Erythroblast (primary cell): ENCODE data around the gene ADCY4.
"Not testable (repeated sequence)": the region's sequence is repeated elsewhere in the genome, so short reads cannot be mapped to it uniquely, and the experiment has no call there.

ENCODE experiments used
- DNase-seq, 2 experiments: peaks; one replicate each; lab custom pipeline; 2025; lab: John Stamatoyannopoulos, UW
- GATA1 ChIP-seq: IDR thresholded peaks from 2 replicates; pipeline ENCODE4 v1.6.1; 2011; ENCODE audit warnings: low read depth, mild to moderate bottlenecking, control low read depth, low read length, moderate library complexity
- POLR2A ChIP-seq: IDR thresholded peaks from 2 replicates; pipeline ENCODE4 v1.6.1; 2011; ENCODE audit warnings: mild to moderate bottlenecking, low read length

Gene ADCY4

GRCh38 chr14:24360281-24360680 is 25.4 kb upstream of the ADCY4 start:
- no peak for TF ChIP-seq POLR2A
- no peak for TF ChIP-seq GATA1
- DNase-seq = no peak

- no peak for DNase-seq
- TF ChIP-seq GATA1 (no peak), POLR2A (no peak)
These were observed 21.3 kb upstream of the ADCY4 start for GRCh38 chr14:24356208-24356607.

- no peak for DNase-seq
- TF ChIP-seq GATA1 (no peak), POLR2A (no peak)
These were observed 20.1 kb upstream of the ADCY4 start for GRCh38 chr14:24355009-24355408.

- not testable (repeated sequence) for DNase-seq
These were observed 19.6 kb upstream of the ADCY4 start for GRCh38 chr14:24354482-24354825.

GRCh38 chr14:24353559-24354481 is 18.9 kb upstream of the ADCY4 start:
- TF ChIP-seq POLR2A (no peak), GATA1 (no peak)
- DNase-seq = no peak

- TF ChIP-seq POLR2A = no peak
- TF ChIP-seq GATA1 = no peak
- peak in 1 of 2 experiments; percentile 48 for DNase-seq
These were observed 16.6 kb upstream of the ADCY4 start for GRCh38 chr14:24351517-24351916.

GRCh38 chr14:24349742-24350141 is 14.9 kb upstream of the ADCY4 start:
- TF ChIP-seq POLR2A = no peak
- no peak for TF ChIP-seq GATA1
- DNase-seq = no peak

- TF ChIP-seq POLR2A = no peak
- TF ChIP-seq GATA1 = no peak
- no peak for DNase-seq
These were observed 13.3 kb upstream of the ADCY4 start for GRCh38 chr14:24348186-24348585.

- TF ChIP-seq GATA1 = no peak
- TF ChIP-seq POLR2A = no peak
- DNase-seq = no peak
These were observed 12.3 kb upstream of the ADCY4 start for GRCh38 chr14:24347134-24347533.

- TF ChIP-seq GATA1 = no peak
- TF ChIP-seq POLR2A = no peak
- DNase-seq = no peak
These were observed 9.2 kb upstream of the ADCY4 start for GRCh38 chr14:24343795-24344660.

GRCh38 chr14:24342889-24343288 is 8.0 kb upstream of the ADCY4 start:
- no peak for DNase-seq
- no peak for TF ChIP-seq GATA1

GRCh38 chr14:24340606-24341005 is 5.7 kb upstream of the ADCY4 start:
- TF ChIP-seq POLR2A = no peak
- no peak for TF ChIP-seq GATA1
- no peak for DNase-seq

- peak in 1 of 2 experiments; percentile 43 for DNase-seq
- no peak for TF ChIP-seq GATA1
- no peak for TF ChIP-seq POLR2A
These were observed 4.6 kb upstream of the ADCY4 start, which contains the start of gene RIPK3 for GRCh38 chr14:24339284-24340151. Gene RIPK3 (minus strand): TSS chr14:24339991. CDS start chr14:24339826, 165 bp downstream.
